Activated CD4-positive, CD25-positive, alpha-beta regulatory T cell treated with anti-CD3 and anti-CD28 coated beads, Interleukin-2, amount 50 U/mL, for 72 hours (primary cell): ENCODE results near the gene COQ6.
A peak's percentile ranks its signal among the peaks of the same experiment; 100 is the strongest.
"Not testable (repeated sequence)": the region's sequence is repeated elsewhere in the genome, so short reads cannot be mapped to it uniquely, and the experiment has no call there.

Experiments
- DNase-seq: peaks from one replicate; pipeline ENCODE4 v3.0.0; 2021

COQ6 gene

GRCh38 chr14:73949752-73950734 is at the start of gene COQ6, which contains the start of gene FAM161B:
TSS of gene COQ6 (plus strand) at chr14:73950302. CDS start at chr14:73950333, 31 bp downstream.
TSS of gene FAM161B (minus strand) at chr14:73950094. CDS start at chr14:73950026, 68 bp downstream.
- DNase-seq: peak; percentile 86

GRCh38 chr14:73903028-73903427 is 47.1 kb upstream of the COQ6 start:
- DNase-seq: no peak

GRCh38 chr14:73909681-73910080 is 40.4 kb upstream of the COQ6 start:
- DNase-seq: no peak

GRCh38 chr14:73913256-73913655 is 36.8 kb upstream of the COQ6 start:
- no peak for DNase-seq

GRCh38 chr14:73916324-73916723 is 33.8 kb upstream of the COQ6 start:
- no peak for DNase-seq

- DNase-seq: not testable (repeated sequence)
Measured at GRCh38 chr14:73919457-73919856, 30.6 kb upstream of the COQ6 start.

GRCh38 chr14:73924337-73924736 is 25.8 kb upstream of the COQ6 start:
- no peak for DNase-seq

- DNase-seq: no peak
Measured at GRCh38 chr14:73935666-73936065, 14.4 kb upstream of the COQ6 start.

GRCh38 chr14:73936548-73936947 is 13.6 kb upstream of the COQ6 start:
- DNase-seq: no peak

GRCh38 chr14:73937012-73937411 is 13.1 kb upstream of the COQ6 start:
- no peak for DNase-seq

GRCh38 chr14:73942180-73942579 is 7.9 kb upstream of the COQ6 start:
- DNase-seq: no peak

- DNase-seq: no peak
Measured at GRCh38 chr14:73943083-73943482, 7.0 kb upstream of the COQ6 start.

- no peak for DNase-seq
Measured at GRCh38 chr14:73944432-73945158, 5.5 kb upstream of the COQ6 start.

- DNase-seq: no peak
Measured at GRCh38 chr14:73945159-73945670, 4.9 kb upstream of the COQ6 start.

- no peak for DNase-seq
Measured at GRCh38 chr14:73953731-73954130, 3.6 kb downstream of the COQ6 start.

GRCh38 chr14:73955674-73956073 is 5.6 kb downstream of the COQ6 start:
- DNase-seq: no peak

GRCh38 chr14:73958591-73958990 is 8.5 kb downstream of the COQ6 start:
- DNase-seq: no peak

GRCh38 chr14:73961192-73961591 is 11.1 kb downstream of the COQ6 start:
- no peak for DNase-seq

GRCh38 chr14:73965216-73965615 is 15.1 kb downstream of the COQ6 start:
- no peak for DNase-seq

GRCh38 chr14:73968885-73969284 is 18.8 kb downstream of the COQ6 start:
- DNase-seq: no peak

- no peak for DNase-seq
Measured at GRCh38 chr14:73973497-73973896, 23.4 kb downstream of the COQ6 start.

- DNase-seq: no peak
Measured at GRCh38 chr14:73976125-73976524, 26.0 kb downstream of the COQ6 start.

- no peak for DNase-seq
Measured at GRCh38 chr14:73977896-73978295, 27.8 kb downstream of the COQ6 start.

- no peak for DNase-seq
Measured at GRCh38 chr14:73988065-73988464, 38.0 kb downstream of the COQ6 start.
